GM12801 (cell line): ENCODE data around the gene HDAC3.
A peak's percentile ranks its signal among the peaks of the same experiment; 100 is the strongest.

Experiments
- CTCF ChIP-seq: IDR thresholded peaks from one replicate; pipeline ENCODE4 v1.5.1; 2011; ENCODE audit warnings: control low read depth; ENCODE audit not compliant: insufficient read length; ENCODE audit errors: extremely low read depth

Gene HDAC3

GRCh38 chr5:141665995-141666940 lies 29.6 kb upstream of the HDAC3 start:
- TF ChIP-seq CTCF: no peak

GRCh38 chr5:141664733-141665461 lies 28.2 kb upstream of the HDAC3 start:
- peak; percentile 3 for TF ChIP-seq CTCF

- TF ChIP-seq CTCF: no peak
Observed at GRCh38 chr5:141663506-141663905, 26.9 kb upstream of the HDAC3 start.

- no peak for TF ChIP-seq CTCF
Observed at GRCh38 chr5:141662028-141662427, 25.4 kb upstream of the HDAC3 start.

GRCh38 chr5:141657937-141658545 lies 21.4 kb upstream of the HDAC3 start:
- no peak for TF ChIP-seq CTCF

GRCh38 chr5:141657404-141657803 lies 20.8 kb upstream of the HDAC3 start:
- no peak for TF ChIP-seq CTCF

- no peak for TF ChIP-seq CTCF
Observed at GRCh38 chr5:141656396-141656795, 19.7 kb upstream of the HDAC3 start.
